ENCODE measurements around the gene CDCA7L.
"Not testable (repeated sequence)": the region's sequence is repeated elsewhere in the genome, so short reads cannot be mapped to it uniquely, and the experiment has no call there.

The CDCA7L gene

DNA sequence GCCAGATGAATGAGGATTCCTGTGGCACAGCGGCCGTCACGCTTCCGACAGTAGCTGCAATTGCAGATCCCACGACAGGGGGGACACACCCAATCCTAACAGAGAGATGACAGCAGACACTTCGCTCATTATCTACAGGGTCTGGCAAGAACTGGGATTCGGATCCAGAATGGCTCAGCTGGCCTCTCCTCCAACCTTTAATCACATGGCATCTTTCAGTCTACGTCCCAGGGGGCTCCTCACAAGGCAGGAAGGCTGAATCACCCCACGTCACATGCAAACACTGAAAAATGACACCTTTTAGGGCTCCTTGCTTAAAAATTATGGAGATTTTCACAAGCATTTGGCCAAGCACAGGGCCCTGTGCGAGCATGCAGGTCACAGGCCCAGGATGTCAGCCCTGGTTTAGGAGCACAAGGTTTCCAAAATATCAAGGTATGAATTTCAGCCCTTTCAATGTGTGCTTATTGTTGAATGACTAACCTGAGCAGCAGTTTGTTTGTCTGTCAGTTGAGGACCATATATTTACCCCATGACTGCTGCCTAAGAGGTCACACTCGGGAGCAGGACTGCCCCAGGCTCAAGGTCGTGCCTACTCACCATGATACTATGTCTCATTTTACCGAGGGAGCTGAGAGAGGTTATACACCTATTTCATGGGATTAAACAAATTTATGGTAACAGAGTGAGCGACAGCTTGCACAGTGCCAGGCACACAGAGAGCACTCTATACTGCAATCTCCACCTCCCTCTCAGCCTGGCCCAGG lies 42.5 kb downstream of the CDCA7L start:
- no peak for DNase-seq

DNA sequence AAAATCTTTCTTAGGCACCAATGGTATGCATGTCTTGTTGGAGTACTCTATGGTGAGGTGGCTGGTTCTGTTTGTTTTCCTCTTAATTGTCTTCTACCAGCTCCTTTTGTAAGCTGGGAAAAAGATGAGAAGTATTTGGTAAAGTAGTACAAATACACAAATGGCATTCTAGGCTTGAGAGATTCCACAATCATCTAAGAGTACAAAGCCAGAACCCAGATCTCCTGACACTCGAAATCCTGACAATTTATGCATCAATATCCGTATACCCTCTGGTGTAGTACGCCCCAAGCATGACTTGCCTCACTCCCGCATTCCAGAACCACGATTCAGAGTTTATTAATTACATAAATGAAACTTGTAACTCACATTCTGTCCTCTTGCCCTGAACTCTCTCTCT lies 43.5 kb downstream of the CDCA7L start:
- DNase-seq: no peak

DNA sequence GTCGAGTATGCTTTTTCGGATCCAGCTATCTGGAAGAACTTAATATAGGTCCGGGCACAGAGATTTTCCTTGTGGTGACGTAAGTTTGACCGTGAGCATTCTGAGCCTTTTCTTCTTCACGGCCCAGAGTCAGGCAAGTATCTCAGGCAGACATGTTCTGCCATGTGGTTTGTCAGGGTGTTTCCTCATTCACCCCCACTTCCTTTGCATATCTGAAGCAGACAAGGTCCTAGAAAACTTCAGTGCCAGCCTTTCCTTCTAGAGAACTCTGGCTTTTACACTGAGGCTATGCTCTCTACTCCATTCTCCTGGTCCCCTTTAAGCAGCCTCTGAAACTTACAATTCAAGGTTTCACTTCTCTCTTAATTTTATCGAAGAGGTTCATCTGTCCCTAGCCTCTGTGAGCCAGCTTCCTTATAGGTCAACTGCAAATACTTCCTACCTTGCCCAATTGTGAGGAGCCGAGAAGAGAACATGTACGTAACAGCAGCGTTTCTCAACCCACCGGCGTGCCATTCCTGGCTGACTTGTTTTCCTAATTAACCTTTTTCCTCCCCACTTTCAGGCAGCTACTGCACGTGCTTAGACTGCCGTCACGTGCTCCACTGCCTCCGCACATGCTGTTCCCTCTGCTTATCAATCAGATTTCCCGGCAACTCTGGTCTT lies 47.3 kb downstream of the CDCA7L start:
- no peak for DNase-seq

DNA sequence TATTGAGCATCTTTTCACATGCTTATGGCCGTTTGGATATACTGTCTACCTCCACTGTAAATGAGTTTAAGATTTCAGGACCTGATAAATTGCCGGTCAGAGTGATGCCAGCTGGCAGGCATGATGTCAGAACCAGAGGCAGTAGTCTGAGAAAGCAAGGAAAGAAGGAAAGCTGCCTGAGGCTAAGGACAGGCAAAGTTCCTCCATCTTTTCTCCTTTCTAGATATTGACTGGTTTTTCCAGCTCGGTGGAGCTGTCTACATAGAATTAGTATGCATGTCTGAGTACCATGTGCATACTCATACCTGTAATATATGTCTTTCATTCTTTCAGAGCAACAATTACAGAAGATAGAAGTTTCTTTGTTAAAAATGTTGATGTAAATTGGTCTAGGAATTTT lies 52.3 kb downstream of the CDCA7L start:
- no peak for DNase-seq

DNA sequence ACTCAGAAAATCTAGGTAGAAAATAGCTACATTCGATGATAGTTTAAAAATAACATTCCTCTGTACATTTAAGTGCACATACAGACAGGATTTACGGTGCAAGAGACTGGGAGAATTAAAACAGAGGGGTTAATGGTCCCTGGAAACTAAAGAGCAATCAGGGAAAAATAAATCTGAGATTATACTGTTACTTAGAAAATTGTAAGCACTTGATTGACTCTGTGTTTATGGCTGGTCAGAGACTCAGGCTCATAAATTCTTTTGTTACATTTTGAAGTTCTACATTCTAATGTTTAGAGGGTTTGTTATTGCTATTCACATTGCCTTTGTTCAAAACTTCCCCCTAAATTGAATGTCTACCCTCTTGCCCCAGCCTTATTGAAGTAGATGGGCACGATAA lies 54.4 kb downstream of the CDCA7L start:
- DNase-seq: no peak

DNA sequence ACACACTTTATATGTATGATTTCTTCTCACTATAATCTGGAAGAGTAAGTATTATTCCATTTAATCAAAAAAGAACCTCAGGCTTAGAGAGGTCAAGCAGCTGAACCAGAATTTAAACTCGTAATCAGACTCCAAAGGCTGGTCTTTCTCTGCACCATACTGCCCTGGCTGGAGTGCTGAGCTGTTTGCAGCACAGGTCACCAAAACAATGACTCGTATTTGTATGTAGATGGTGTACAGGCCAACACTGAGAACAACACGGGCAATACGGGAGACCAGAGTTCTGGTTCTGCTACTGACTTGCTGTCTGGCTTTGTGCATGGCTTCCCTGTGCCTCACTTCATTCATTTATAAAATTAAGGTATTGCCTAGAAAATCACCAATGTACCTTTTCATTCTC lies 57.9 kb downstream of the CDCA7L start:
- no peak for DNase-seq

DNA sequence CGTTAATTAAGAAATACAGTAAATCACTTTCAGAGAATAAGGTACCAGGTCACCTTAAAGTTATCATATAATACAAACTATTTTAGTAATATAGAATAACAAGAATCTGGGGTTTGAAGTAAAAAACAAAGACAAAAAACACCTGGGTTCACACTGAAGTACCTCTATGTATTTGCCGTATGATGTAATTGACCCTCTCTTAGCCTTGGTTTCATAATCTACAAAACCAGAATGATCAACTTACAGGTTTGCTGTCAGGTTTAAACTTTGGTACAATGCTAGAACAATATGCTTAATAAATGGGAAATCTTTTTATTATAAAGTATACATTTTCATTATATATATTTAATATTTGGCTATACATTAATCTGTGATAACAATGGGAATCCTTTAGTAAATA lies 58.3 kb downstream of the CDCA7L start:
- no peak for DNase-seq

DNA sequence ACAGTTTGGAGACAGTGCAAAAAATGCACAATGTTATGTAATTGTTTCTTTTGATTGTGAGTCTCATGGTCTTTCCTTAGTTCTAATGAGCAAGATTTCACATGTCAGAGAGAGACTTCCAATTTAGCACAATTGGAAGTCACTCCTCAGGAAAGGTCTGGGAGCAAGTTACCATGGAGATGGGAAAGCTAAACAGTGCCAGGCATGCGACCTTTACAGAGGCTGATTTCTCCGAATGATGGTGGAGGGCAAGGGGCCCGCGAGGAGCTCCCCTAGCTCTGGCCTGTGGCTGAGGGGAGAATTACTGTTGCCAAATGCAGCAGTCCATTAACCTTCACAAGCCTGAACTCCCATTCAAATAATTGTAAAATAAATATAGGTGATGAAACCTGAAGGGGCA lies 59.3 kb downstream of the CDCA7L start:
- no peak for DNase-seq

DNA sequence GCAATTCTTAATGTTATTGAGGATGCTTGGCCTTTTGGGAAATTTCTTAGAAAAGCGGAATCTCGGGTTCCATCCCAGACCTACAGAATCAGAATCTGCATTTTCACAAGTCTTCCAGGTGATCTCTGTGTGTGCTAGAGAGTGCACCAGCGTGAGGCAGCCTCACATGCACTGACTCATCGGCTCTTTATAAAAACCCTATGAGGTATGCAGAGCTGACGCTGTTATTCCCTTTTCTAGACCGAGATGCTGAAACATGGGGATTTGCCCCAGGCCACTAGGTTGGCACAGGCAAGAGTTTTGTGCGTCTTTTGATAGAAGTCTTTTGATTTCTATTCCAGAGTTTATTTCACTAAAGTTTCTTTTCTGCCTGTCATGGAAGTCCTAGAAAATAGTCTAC lies 61.2 kb downstream of the CDCA7L start:
- no peak for DNase-seq

DNA sequence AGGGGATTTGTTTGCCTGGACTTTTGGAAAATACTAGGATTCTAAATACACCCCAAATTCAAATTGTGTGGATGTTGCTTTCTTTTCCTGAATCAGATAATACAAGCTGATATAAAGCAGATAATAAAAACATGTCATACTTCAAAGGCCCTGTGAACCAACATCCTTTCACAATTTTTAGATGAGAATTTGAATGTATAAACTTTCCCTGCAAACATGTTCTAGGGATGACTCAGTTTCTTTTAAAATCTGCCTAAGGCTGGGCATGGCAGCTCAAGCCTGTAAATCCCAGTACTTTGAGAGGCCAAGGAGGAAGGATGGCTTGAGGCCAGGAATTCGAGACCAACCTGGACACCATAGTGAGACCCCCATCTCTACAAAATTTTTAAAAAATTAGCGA lies 62.2 kb downstream of the CDCA7L start:
- DNase-seq: not testable (repeated sequence)

DNA sequence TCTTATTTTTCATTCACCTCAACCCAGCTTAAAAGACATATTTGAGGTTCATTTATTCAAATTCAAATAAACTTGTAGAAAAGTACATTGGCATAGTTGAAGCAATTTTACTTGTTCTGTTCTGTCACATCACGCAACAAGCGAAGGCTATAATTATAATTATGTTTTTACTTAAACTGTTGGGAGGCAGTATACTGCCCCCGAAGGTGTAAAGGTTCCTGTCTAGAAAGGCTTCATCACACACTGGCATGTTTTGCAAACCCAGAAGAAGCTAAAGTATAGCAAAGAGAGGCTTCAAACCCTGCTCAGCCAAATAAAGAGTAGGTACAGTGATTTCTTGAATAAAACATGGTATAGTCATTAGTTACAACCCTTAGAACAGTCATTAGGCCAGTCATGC lies 62.6 kb downstream of the CDCA7L start:
- no peak for DNase-seq

DNA sequence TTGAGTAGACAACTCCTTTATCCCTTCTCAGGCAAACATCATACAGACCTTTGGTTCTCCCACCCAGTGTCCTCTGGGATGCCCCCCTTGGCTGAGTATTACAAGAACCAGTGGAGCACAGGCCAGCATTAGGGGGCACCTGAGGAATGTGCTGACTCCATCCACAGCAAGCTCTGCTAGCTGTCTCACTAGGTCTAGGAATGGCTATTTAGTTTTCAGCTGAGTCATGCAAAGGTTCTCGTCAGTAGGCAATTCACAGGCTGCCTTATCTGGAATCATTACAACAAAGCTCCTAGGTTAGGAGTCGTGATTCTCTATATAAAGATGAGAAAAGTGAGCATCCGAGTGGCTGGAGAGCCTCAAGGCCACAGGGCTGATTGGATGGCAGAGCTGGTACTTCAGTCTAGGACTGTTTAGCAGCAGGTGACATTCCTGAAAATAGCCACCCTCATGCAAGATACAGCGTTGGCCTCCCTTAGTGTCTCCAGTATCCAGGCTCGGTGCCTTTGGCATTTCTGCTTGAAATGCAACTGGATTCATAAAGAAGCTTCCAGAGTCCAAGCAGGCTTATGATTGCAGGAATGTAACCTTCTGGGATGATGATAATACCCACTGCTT lies 75.8 kb downstream of the CDCA7L start:
- DNase-seq: no peak

DNA sequence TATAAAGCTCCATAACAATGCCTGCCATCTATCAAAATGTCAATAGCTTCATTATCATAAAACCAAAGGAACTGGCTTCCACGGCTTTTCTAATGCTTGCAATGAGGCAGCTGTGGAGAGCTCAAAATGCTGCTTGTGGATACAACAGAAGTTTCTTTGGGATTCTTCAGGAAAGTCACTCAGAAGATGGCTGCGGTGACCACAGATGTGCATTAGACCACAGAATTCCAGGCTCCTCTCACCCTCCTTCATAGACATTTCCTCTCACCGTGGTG lies 77.2 kb downstream of the CDCA7L start:
- no peak for DNase-seq

DNA sequence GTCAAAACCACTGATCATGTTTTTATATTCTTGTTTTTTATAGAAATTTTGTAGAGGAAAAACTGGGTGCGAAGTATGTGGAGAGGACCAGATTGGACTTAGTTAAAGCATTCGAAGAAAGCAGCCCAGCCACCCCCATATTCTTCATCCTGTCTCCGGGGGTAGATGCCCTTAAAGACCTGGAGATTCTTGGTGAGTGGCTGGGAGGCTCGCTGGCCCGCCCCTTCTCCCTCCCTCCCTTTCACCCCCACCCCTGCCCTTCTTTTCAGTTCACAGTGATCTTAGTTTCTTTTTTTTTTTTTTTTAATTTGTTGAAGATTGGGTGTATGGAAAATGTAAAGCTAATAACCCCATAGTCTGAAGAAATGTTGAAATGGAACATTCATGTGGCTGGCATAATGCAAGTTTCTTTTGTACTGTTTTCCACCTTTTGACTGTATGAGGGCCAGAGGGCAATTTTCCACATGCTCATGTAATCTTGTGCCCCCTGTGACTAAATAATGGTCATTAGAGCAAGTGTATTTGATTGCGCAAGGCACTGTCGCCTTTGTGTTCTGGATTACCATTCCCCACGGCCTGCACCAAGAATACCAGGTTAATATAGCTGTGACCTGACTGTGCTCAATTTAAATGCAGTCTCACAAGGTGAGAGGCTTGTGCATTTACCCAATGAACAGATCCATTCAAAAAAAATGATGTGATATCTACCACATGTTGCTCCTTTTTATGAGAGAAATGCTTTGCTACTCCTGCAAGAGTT lies 77.7 kb downstream of the CDCA7L start:
- no peak for DNase-seq

DNA sequence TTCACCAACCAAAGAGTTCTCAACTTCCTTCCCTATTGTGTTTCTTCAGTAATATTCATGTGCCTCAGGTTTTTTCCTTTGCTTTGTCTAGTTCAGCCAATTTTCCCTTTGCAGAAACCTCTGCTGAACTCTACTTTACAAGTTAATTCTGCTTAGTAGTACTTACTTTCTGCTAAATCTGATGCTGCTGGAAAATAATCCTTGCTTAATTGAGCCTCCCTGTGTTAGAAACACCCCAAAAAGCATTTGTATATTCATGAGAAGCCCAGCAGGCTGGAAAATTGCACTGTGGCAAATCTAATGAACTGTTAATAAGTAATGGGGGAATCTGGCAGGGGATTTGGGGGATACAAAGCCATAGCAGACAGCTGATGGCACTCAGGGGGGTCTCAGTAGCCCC lies 78.5 kb downstream of the CDCA7L start:
- no peak for DNase-seq

DNA sequence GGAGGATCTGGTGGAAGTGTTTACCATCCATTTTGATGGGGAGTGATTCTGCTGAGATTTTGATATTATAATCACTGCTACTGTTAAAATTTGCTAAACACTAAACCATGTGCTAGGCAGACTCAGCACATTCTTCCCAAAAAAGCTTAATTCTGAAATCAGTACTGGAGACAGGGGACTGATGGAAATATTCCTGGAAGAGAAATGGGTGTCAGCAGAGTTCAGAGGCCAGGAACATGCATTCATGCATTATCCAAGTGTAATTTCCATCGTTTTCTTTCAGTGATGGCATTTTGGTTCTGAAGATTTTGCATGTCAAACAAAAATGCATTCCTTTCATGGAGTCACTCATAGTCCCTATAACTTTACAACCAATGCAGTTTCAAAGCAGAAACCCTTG lies 79.0 kb downstream of the CDCA7L start:
- no peak for DNase-seq

DNA sequence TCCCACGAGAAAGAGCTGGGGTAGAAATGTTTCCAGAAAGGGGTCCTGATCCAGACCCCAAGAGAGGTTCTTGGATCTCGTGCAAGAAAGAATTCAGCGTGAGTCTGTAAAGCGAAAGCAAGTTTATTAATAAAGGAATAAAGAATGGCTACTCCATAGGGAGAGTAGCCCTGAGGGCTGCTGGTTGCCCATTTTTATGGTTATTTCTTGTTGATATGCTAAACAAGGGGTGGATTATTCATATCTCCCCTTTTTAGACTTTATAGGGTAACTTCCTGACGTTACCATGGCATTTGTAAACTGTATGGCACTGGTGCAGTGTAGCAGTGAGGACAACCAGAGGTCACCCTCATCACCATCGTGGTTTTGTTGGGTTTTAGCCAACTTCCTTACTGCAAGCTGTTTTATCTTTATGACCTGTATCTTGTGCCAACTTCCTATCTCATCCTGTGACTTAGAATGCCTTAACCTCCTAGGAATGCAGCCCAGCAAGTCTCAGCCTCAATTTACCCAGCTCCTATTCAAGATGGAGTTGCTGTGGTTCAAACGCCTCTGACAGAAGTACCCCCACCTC lies 80.0 kb downstream of the CDCA7L start:
- DNase-seq: not testable (repeated sequence)

DNA sequence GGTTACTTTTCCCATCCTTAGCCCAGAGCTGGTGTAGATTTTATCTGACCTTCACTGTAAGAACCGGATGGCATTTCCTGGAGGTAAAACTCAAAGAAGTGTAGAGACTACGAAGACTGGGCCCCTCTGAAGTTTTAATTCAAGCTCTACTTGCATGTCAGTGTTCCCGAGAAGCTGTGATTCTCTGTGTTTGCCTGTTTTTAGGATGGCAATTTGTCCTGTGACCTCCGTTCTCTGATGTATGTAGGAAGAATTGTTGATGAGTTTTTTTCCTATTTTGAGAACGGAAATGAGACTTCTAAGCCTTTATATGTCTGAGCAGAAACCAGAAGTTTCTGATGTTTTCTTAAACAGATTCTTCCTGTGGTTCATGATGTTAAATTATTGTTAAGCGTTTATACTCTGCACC lies 94.1 kb downstream of the CDCA7L start:
- no peak for DNase-seq

All from stimulated activated CD4-positive, alpha-beta T cell treated with anti-CD3 and anti-CD28 coated beads, Interleukin-1b, Interleukin-23, amount 100 ng/mL, for 48 hours (primary cell).